ENCODE data around the gene GPRC5A. TPM values are rescaled to one million over a fixed set of nuclear protein-coding genes. Genes with fewer than 3 reads are reported as not detected.

Gene GPRC5A
- total RNA-seq, 1 donor from 2014 or later: not detected

GRCh38 chr12:12898911-12899511 lies 7.6 kb downstream of the GPRC5A start:
- no peak overlapping the region for H3K27ac Mint-ChIP-seq (ENCODE audit: unreplicated experiment)

DNA sequence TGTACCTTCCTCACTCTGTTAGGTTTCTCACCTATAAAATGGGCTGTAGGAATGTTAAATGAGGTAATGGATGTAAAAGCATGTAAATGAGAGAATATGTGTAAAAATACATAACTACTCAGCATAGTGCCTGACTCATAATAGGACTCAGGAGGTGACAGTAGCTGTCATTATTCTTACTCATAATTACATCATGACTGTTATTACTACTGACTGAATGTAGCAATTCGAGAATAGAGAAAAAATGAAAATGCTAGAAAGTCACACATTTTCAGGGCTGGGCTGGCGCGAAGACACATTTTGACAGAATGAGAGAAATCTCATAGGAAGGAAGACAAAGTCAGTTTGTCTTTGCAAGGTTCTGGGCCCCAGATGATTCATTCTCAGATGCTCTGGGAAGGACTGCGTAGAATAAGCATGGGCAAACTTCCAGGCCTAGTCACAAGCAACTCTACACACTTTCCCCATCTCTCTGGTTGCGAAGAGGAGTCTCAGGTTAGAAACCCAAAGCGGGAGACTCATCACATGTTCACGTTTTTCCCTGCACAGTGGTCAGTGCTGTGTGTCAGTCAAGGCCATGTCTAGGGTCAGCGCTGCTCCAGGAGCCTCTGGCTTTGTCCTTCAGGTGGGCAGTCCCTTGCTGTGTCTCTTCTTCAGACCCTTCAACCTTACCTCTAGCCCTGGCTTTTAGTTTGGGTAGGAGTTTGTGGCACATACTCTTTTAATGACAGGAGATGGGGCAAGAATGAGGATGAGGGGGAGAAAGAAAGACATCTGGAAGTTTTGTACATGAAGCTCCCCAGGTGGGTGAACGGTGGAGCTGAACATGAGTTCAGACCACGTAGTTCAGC lies 8.4 kb downstream of the GPRC5A start:
- TF ChIP-seq, protein P1, sequence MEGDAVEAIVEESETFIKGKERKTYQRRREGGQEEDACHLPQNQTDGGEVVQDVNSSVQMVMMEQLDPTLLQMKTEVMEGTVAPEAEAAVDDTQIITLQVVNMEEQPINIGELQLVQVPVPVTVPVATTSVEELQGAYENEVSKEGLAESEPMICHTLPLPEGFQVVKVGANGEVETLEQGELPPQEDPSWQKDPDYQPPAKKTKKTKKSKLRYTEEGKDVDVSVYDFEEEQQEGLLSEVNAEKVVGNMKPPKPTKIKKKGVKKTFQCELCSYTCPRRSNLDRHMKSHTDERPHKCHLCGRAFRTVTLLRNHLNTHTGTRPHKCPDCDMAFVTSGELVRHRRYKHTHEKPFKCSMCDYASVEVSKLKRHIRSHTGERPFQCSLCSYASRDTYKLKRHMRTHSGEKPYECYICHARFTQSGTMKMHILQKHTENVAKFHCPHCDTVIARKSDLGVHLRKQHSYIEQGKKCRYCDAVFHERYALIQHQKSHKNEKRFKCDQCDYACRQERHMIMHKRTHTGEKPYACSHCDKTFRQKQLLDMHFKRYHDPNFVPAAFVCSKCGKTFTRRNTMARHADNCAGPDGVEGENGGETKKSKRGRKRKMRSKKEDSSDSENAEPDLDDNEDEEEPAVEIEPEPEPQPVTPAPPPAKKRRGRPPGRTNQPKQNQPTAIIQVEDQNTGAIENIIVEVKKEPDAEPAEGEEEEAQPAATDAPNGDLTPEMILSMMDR (IDR thresholded peaks at IDR 0.05; ENCODE audit: partially characterized antibody, unreplicated experiment): no peak
- Mint-ChIP-seq H3K9me3 (ENCODE audit: unreplicated experiment) (no peaks in the 10 kb centered on the region), H3K27me3 (ENCODE audit: unreplicated experiment) (peaks cover 2% of the 10 kb centered on the region), H3K4me1 (ENCODE audit: low read depth, unreplicated experiment) (no peaks in the 10 kb centered on the region), H3K4me3 (ENCODE audit: unreplicated experiment) (no peak overlapping the region), H3K36me3 (ENCODE audit: unreplicated experiment) (no peaks in the 10 kb centered on the region), H3K27ac (ENCODE audit: unreplicated experiment) (no peak overlapping the region)
- DNase-seq: no peak

More at GRCh38 chr12:12898911-12899511, 7.6 kb downstream of the GPRC5A start:
- Mint-ChIP-seq H3K4me3 (ENCODE audit: unreplicated experiment) (no peak overlapping the region), H3K4me1 (ENCODE audit: low read depth, unreplicated experiment) (no peaks in the 10 kb centered on the region), H3K9me3 (ENCODE audit: unreplicated experiment) (no peaks in the 10 kb centered on the region), H3K36me3 (ENCODE audit: unreplicated experiment) (no peaks in the 10 kb centered on the region), H3K27me3 (ENCODE audit: unreplicated experiment) (peaks cover 2% of the 10 kb centered on the region)
- TF ChIP-seq, protein P1 (IDR thresholded peaks at IDR 0.05; ENCODE audit: partially characterized antibody, unreplicated experiment): no peak
- no peak for DNase-seq

- Mint-ChIP-seq H3K27me3 (ENCODE audit: unreplicated experiment) (peaks cover 2% of the 10 kb centered on the region), H3K27ac (ENCODE audit: unreplicated experiment) (no peak overlapping the region), H3K4me3 (ENCODE audit: unreplicated experiment) (no peak overlapping the region), H3K36me3 (ENCODE audit: unreplicated experiment) (no peaks in the 10 kb centered on the region), H3K9me3 (ENCODE audit: unreplicated experiment) (no peaks in the 10 kb centered on the region), H3K4me1 (ENCODE audit: low read depth, unreplicated experiment) (no peaks in the 10 kb centered on the region)
- DNase-seq: no peak
- TF ChIP-seq, protein P1 (IDR thresholded peaks at IDR 0.05; ENCODE audit: partially characterized antibody, unreplicated experiment): no peak
These were observed 9.4 kb downstream of the GPRC5A start for GRCh38 chr12:12900786-12901157.

DNA sequence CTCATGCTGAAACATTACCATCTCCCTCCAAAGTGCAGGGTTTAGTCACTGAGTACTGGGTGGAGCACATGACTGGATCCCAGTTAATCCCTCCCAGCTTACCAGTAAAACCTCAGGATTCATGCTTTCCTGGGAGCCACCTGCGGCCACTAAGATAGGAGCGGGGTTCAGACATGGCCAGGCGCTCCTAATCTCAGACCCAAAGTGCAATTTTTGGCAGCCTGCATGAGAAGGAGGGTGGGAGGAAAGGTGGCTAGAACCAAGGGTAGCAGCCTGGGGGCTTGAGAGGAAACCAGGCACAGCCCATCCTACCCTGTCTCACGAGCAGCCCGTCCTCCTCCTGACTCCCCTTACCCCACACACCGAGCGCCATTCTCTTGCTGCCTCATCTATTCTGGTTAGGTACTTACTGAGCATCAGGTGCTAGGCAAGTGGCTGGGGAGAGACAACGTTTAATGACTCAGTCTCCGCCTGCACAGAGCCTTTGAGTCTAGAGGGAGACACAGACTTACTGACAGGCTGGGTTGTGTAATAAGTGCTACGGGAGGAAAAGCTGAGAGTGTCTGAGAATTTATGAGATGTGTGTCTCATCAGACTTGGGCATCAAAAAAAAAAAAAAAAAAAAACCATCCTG lies 9.9 kb downstream of the GPRC5A start:
- Mint-ChIP-seq H3K27ac (ENCODE audit: unreplicated experiment) (no peak overlapping the region), H3K4me1 (ENCODE audit: low read depth, unreplicated experiment) (no peaks in the 10 kb centered on the region), H3K9me3 (ENCODE audit: unreplicated experiment) (no peaks in the 10 kb centered on the region), H3K4me3 (ENCODE audit: unreplicated experiment) (no peak overlapping the region), H3K27me3 (ENCODE audit: unreplicated experiment) (peaks cover 2% of the 10 kb centered on the region), H3K36me3 (ENCODE audit: unreplicated experiment) (no peaks in the 10 kb centered on the region)
- DNase-seq: no peak
- TF ChIP-seq, protein P1 (IDR thresholded peaks at IDR 0.05; ENCODE audit: partially characterized antibody, unreplicated experiment): no peak

All from glutamatergic neuron (in vitro differentiated cells).